ENCODE data around the gene FBRSL1. TPM values are rescaled to one million over a fixed set of nuclear protein-coding genes. Genes with fewer than 3 reads are reported as not detected.

FBRSL1 gene
- total and polyA plus RNA-seq, 9 of the 15 experiments (the other 6 are each of a cell fraction or from before 2014, with no cell fraction given), result 0.24 to 129 (median 7.3) TPM

DNA sequence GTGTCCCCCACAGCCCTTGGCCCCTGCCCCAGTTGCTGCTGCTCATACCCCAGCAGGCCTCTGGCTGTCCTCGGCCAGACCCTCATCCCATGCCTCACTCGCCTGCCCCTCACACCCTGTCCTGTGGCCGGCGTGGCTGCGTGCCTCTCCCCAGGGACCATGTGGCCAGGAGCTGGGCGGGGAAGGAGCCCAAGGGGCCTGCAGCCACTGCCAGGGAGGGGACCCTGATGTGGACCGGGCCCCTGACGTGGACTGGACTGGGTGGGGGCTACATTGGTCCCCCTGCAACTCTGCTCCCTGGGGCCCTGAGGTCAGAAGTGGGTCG lies 10.9 kb downstream of the FBRSL1 start:
- Histone ChIP-seq H3K36me3 (ENCODE audit: control insufficient read depth, insufficient read depth, low read length) (no peaks in the 10 kb centered on the region; the same call in 2 of the 3 replicates), H3K79me2 (ENCODE audit: control insufficient read depth, insufficient read depth, low read length) (peaks cover 99% of the 10 kb centered on the region), H3K9ac (ENCODE audit: insufficient read depth in 1 of 2, low read depth in 2 of 2, low read length in 2 of 2) (peak overlapping the region in 1 of 2 experiments; percentile 82; a peak in 2 of 4 replicates), H3K4me3 (no peak overlapping the region), H3K4me1 (replicated peaks in 1 of 2; ENCODE audit: control insufficient read depth in 2 of 2, insufficient read depth in 2 of 2, low read length in 2 of 2) (peaks cover 16 to 100% of the 10 kb centered on the region in 2 experiments; a peak in 4 of 5 replicates), H3K9me1 (ENCODE audit: control insufficient read depth, insufficient read depth, low read length) (peaks cover 37% of the 10 kb centered on the region), H3K27ac (ENCODE audit: extremely low read depth, low read depth, low read length) (no peak overlapping the region), H3K27me3 (ENCODE audit: control insufficient read depth in 2 of 2, insufficient read depth in 2 of 2, low read length in 2 of 2) (no peaks in the 10 kb centered on the region), H3K4me2 (ENCODE audit: insufficient read depth, low read length) (no peak overlapping the region), H4K20me1 (replicated peaks; ENCODE audit: control insufficient read depth, insufficient read depth, low read length) (peaks cover 89% of the 10 kb centered on the region), H2AFZ (ENCODE audit: low read depth, low read length) (no peak overlapping the region), H3K9me3 (replicated peaks; ENCODE audit: control insufficient read depth, insufficient read depth, low read depth, low read length) (no peaks in the 10 kb centered on the region)
- in situ Hi-C loops (cut with MboI) (no loop called here), intact Hi-C loops (cut with micrococcal nuclease) (no loop called here)
- DNase-seq (ENCODE audit: extremely low read depth in 1 of 4, low spot score in 3 of 4) (no peak), ATAC-seq (no peak), FAIRE-seq (no peak)
- CTCF ChIA-PET (ENCODE audit: low intra/inter-chr PET ratio), result no interaction called here
- 91% methylated on average over 9 of the region's 9 CpGs for WGBS (ENCODE audit: insufficient coverage, low coverage, missing lambda C conversion rate)
- POLR2A ChIA-PET, result interaction anchor here (0.6 kb wide), 1 partner anchor 18 kb away, joined by 3 read pairs; no protein-coding TSS in a partner anchor
- no TSS peak for BruUV-seq (replicated peaks)
- TF ChIP-seq ZNF318 (IDR thresholded peaks at IDR 0.05; ENCODE audit: borderline replicate concordance in 1 of 2, low read depth in 1 of 2) (no peak), POLR2G (IDR thresholded peaks at IDR 0.05; ENCODE audit: low read depth, low read length) (0 out of 2 replicates have a peak, but pooled peaks have one; percentile 17)
